GDM1 (cell line): Measurements from ENCODE around the gene ACOXL.
A peak's percentile ranks its signal among the peaks of the same experiment; 100 is the strongest.

Experiments used
- DNase-seq: peaks from one replicate; lab custom pipeline; 2025; lab: John Stamatoyannopoulos, UW

Gene ACOXL

DNA sequence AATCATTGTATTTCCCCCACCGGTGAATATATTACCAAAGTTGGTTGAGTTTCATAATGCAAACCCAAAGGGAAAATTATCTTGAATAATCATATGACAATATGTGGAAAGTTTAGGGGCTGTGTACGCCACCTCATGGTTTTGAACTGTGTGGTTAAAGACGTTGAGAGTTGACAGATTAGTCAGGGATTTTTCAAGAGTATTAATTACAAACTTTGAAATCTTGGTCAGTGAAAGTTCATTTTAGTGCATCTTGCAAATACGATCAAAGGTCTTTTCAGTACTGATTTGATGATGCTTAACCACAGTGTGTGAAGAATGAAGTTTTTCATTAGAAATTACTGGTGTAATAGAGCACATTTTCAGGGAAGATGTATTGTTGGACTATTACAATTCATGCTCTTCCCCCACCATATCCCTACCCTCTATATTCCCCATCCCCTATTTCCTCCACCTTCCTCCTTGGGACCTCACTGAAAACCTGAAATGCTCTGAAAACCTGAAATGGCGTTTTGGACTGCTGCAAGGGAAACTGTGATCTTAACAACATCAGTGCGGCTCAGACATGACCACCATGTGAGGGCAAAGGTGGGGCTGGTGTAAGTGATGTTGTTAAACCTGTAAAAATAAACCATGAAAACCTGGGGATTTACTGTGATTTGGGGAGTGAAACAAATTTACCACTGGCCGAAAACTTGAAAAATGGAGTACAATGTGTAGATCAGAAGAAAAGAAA, 383.8 kb downstream of the ACOXL start:
- DNase-seq, result no peak

DNA sequence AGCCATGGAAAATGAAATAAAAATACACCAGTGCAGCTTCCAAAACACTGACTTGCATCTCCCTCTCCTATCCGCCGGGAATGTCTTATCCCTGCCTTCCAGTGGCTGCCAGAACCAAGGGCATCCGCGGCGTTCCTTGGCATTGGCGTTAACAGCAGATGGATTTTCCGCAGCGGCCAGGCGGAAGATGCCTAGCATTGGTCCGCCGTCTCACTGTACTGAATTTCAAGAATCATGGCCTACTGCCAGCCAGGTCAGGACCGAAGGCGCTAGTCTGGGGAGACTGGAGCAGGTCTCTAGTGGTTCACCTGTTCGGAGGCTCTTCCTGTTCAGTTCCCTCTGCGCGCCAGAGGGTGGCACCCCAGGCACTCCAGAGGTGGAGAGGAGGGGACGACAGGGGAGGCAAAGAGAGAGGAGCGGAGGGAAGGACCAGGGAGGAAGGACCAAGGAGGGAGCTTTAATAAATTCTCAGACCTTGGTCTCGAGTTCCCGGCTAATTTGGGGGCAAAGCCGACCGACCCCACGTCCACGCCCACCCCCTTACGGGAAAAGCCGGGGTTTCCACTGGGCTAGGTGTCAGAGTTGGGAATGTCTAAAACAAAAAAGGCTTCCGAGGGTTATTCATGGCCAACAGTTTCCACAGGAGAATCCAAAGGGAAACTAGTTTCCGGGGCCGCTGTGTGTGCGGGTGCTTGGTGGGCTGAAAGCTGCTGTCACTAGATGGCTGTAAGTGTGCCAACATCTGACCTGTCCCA, 384.6 kb downstream of the ACOXL start:
- DNase-seq, result peak; percentile 55

DNA sequence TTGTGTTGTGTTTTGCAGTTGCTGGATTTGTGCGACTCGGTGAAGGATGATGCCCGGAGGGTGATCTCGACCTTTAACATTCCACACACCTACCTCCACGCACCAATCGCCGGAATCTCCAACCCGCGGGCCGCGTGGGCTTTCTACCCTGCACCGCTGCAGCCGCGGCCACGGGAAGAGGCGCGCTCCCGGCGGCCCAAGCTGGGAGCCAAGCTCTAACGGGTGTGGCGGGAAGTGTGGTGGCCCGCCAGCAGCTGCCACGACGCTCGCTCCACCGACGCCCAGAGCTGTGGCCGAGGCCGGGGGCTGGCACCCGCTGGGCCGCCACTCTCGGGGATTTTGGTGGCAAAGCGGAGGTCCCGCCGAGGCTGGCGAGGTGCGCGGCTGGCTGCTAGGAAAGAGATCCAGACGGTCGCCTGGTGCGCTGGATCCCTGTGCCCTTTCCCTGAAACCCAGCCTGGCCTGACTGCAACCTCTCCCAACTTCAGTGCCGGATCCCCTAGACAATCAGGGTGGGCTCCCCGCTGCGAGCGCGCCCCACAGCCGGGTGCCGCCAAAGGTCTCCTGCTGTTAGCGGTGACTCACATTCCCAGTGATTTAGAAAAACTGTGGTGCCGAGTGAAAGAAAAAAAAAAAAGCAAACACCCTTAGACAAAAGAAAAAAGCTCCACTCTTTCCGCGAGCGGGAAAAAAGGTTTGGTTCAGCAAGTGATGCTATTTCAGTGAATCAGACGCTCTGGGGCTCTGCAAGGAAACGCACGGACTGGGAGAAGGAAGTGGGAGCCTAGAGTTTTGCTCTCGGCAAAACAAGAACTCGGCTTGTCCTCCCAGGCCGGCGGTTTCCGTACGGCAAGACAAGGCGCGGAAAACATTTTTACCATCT, 385.5 kb downstream of the ACOXL start:
- no peak for DNase-seq

DNA sequence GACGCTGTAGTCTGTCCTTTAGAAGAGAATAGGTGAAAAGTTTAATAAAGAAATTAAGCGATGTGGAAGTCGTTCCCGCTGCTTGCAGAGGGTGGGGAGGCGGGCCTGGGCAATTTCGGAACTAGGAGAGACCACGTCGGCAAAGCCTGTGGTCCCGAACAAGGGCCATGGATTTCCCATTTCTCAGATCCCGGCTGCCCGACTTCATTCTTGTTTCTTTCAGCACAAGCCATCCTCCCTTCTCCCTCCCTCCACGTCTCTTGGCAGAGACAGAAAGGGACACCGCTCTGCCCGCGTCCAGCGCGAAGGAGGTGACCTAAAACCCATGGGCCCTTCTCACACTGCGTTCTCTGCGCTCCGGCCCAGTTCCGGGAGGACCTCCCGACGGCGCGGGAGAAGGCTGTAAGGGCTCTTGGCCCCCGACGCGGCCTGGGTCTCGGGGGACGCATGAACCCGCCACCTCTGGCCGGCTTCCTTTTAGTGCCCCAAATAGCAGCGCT, 386.2 kb downstream of the ACOXL start:
- DNase-seq, result no peak

GRCh38 chr2:111118981-111119821, 386.8 kb downstream of the ACOXL start:
- DNase-seq, result no peak

- DNase-seq, result no peak
Observed at GRCh38 chr2:111119822-111120252, 387.5 kb downstream of the ACOXL start.

DNA sequence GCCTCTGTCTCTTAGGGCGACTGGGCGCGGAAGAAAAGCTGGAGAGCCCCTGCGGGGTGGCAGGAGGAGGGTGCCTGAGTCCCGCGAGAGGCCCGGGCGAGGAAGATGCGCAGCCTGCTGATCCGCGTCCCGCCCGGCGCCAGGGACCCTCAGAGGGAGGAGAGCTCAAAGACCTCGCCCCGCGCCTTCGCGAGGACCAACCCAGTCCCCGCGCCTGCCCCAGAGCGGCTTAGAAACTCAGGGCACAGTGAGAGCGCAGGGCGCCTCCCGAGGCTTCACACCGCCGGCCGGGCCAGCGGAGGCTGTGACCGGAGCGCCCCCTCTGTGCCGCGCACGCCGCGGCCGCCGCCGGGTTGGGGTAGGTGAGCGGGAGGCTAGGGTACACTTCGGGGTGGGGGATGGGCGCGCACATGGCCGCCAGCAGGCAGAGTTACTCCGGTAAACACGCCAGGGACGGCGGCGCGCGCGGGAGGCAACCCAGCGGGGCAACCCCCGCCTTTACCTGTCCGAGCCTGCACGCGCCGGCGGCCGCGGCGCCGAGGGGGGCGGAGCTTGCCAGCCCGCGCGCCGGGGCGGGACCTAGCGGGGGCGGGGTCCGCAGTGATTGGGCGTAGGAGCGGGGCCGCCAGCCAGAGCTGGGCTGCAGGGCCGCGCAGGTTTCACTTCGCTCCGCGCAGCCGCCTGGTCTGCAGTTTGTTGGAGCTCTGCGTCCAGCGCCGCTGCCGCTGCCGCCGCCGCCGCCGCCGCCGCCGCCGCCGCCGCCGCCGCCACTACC, 388.1 kb downstream of the ACOXL start, which contains the start of gene BCL2L11:
Gene BCL2L11 (plus strand): TSS at position 662 of the 775 bp plus-strand sequence. CDS start 2,832 bp downstream, outside the sequence.
- peak; percentile 93 for DNase-seq

GRCh38 chr2:111121028-111121827, 388.9 kb downstream of the ACOXL start:
- DNase-seq, result no peak

DNA sequence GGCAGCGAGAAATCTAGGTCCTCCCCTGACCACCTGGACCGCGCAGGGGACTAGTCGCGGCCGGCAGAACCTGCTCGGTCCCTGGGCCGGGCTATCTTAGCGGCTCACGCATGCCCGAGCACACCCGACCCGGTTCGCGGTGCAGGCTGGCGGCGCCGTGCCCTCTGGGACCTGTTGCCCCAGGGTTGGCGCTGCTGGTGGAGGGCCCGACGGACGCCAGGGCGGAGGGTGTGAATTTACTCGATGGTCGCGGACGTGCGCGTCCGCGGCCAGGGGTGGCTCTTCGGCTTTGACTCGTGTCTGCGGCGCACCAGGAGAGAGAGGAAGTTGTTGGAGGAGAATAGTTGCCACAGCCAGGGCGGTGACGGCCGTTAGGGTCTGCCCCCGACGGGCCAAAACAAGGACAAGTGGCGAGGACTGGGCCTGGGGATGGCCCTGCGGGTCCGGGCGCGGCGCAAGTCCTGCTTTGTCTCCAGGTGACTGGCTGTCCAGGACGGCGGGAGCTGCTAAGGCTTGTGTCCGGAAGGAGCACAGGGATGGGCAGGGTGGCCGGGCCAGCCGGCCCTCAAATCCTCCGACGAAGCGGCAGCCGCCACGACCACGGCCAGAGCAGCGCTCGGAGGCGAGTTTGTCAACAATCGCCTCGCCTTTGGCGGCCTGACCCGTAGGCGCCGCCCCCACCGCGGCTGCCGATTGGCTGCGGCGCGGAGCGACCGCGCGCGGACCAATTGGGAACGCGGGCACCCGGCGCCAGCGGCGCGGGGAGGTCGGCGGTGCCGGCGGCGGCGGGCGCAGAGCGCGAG, 389.7 kb downstream of the ACOXL start:
- DNase-seq, result peak; percentile 83

- no peak for DNase-seq
Observed at GRCh38 chr2:111122631-111123421, 390.5 kb downstream of the ACOXL start.

DNA sequence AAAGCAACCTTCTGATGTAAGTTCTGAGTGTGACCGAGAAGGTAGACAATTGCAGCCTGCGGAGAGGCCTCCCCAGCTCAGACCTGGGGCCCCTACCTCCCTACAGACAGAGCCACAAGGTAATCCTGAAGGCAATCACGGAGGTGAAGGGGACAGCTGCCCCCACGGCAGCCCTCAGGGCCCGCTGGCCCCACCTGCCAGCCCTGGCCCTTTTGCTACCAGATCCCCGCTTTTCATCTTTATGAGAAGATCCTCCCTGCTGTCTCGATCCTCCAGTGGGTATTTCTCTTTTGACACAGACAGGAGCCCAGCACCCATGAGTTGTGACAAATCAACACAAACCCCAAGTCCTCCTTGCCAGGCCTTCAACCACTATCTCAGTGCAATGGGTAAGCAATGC, 391.4 kb downstream of the ACOXL start:
- DNase-seq, result no peak

DNA sequence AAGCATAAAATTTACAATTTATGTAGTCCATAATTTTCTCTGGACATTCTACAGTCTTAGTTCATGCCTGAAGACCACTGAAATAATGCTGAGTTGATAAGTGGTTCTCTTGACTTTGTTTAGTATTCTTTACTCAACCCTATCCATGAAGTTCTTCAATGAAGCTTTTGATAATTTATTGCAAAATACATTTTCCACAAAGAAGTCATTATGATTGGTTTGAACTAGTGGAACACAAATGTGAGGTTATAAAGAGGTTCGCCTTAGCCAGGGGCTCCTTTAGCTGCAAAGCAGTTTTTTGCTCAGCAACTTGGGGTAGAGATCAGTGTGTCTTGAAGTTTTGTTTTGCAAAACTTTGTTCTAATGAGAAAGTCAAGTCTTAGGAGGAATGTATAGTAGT, 394.2 kb downstream of the ACOXL start:
- DNase-seq, result no peak

DNA sequence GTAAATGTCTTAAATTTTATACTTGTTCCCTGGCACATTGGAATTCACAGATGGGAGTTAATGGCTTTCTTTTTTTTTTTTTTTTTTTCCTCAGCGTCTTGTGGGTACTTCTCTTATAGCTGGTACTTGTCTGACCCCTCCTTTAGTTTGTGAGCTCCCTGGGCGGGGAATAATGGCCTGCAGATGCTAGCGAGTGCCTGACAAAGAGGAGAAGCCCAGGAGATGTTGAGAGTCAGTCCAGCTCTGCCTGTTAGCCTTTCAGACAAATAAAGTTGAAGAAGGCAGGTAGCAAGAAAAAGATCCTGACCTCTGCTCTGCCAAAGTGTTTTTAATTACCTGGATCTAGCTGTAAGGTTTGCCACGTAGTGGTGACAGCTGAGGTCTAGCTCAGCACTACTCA, 395.0 kb downstream of the ACOXL start:
- DNase-seq, result no peak

GRCh38 chr2:111128096-111128495, 395.7 kb downstream of the ACOXL start:
- DNase-seq, result no peak

DNA sequence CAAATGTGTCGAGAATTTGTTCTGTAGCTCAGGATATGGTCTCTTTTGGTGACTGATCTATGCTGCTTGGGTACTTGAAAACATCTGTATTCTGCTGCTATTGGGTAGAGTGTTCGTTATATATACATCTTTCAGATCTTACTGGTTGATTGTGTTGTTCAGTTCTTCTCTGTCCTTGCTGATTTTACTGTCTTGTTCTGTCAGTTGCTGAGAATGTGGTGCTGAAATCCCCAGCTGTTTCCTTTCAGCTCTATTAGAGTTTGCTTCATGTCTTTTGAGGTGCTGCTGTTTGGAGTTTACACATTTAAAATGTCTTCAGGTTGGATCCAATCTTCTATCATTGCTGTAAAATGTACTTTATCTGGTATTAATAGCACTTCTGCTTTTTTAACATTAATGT, 401.2 kb downstream of the ACOXL start:
- DNase-seq, result no peak

DNA sequence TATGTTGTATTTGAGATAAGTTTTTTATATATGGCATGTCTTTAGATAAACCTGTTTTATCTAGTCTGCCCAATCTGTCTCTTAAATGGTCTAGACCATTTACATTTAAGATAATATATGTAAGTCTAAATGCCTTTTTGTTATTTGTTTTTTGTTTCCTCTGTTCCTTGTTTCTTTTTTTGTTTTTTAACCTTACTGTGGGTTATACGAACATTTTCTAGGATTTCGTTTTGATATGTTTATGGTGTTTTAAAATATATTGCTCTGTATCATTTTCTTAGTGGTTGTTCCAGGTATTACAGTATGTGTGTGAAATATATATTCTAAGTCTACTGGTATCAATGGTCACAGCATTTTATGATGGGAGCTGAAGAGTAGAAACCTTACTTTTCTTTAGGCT, 401.7 kb downstream of the ACOXL start:
- no peak for DNase-seq

GRCh38 chr2:111135237-111135909, 403.0 kb downstream of the ACOXL start:
- no peak for DNase-seq
